ENCODE measurements around the gene DST.

The DST gene

DNA sequence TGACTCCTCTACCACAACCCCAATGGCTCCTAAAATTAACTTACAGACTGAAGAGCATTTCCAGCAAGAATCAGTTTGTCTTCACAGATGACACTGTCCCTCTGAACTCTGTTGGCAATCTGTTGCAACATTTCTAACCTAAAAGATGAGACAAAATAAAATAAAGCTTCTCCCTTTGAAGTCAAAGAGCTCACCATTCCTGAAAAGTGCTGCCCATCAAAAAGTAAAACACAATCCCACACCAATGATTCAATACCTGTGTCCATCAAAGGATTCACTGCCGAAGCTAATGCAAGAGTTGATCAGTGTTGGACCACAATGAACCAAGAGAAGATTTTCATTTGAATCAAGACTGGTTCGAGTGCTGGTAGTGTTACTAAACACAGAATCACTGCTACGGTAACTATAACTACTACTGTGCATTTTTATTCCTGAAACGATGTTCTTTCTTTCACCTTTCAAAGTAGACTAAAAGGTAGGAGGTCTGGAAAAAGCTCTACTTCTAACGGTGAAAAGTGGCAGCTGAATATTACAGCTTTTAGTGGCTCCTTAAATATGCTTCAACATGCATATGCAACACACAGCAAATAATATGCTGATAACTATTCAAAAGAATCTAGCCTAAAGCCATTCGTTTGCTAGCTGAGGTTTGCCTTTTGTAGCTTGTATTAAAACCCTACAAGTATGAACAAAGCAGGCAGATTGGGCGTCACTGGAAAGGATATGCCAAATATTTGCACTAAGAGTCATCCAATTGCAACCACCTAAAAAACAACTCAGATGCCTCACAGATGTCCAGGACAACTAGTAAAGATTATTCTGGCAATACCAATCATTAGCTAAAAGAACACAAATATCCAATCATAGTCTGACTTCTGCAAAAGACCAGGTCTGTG is at the start of gene DST:
Gene DST (minus strand): TSS at position 524 of the 896 bp plus-strand sequence.
- TF ChIP-seq, protein P1, sequence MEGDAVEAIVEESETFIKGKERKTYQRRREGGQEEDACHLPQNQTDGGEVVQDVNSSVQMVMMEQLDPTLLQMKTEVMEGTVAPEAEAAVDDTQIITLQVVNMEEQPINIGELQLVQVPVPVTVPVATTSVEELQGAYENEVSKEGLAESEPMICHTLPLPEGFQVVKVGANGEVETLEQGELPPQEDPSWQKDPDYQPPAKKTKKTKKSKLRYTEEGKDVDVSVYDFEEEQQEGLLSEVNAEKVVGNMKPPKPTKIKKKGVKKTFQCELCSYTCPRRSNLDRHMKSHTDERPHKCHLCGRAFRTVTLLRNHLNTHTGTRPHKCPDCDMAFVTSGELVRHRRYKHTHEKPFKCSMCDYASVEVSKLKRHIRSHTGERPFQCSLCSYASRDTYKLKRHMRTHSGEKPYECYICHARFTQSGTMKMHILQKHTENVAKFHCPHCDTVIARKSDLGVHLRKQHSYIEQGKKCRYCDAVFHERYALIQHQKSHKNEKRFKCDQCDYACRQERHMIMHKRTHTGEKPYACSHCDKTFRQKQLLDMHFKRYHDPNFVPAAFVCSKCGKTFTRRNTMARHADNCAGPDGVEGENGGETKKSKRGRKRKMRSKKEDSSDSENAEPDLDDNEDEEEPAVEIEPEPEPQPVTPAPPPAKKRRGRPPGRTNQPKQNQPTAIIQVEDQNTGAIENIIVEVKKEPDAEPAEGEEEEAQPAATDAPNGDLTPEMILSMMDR (conservative IDR thresholded peaks at IDR 0.05): no peak
- no peak within 1 kb of the TSS for H3K27ac ChIP-seq

DNA sequence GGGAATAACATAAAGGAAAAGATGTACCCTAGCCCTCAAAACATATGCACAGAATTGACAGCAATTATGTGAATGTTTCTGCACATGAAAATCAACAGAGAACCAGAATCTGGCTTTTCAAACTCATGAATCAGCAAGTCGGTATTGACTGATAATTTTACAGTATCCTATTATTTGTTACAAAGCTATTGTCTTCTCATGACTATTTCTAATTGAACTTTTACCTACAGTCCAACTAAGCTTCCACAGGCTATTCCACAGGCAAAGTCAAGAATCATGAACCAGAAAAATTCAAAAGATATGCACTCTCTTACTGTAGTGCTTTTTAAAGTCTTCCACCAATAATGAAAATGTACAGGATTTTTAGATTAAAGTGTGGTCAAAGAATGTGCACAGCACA is 49.1 kb upstream of the DST start:
- TF ChIP-seq, protein P1 (conservative IDR thresholded peaks at IDR 0.05): no peak
- peak overlapping the region; percentile 65; the same call in 1 of the 2 replicates for H3K27ac ChIP-seq

GRCh38 chr6:56691286-56691595 is 48.6 kb upstream of the DST start:
- TF ChIP-seq, protein P1 (conservative IDR thresholded peaks at IDR 0.05): no peak
- no peak overlapping the region for H3K27ac ChIP-seq

- H3K27ac ChIP-seq: no peak overlapping the region
- TF ChIP-seq, protein P1 (conservative IDR thresholded peaks at IDR 0.05): no peak
Observed at GRCh38 chr6:56690519-56691285, 48.0 kb upstream of the DST start.

GRCh38 chr6:56689663-56690062 is 47.0 kb upstream of the DST start:
- H3K27ac ChIP-seq: no peak overlapping the region
- TF ChIP-seq, protein P1 (conservative IDR thresholded peaks at IDR 0.05): no peak

DNA sequence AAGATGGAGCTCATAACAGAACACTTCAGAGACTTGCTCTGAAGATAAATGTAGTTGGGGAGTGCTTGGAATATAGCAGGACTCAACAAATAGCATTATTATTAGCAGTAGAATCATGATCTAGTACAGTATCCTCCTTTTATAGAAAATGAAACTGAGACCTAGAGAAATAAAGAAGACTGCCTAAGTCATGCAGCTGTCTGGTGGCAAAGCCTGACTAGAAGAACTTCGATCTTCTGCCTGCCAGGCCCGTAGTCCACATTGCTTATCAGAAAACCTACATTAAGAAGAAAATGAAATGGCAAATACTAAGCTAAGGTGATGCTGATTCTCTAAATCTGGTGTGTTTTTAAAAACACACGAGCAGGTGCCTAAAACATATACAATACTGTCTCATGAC is 46.4 kb upstream of the DST start:
- TF ChIP-seq, protein P1 (conservative IDR thresholded peaks at IDR 0.05): no peak
- no peak overlapping the region for H3K27ac ChIP-seq

DNA sequence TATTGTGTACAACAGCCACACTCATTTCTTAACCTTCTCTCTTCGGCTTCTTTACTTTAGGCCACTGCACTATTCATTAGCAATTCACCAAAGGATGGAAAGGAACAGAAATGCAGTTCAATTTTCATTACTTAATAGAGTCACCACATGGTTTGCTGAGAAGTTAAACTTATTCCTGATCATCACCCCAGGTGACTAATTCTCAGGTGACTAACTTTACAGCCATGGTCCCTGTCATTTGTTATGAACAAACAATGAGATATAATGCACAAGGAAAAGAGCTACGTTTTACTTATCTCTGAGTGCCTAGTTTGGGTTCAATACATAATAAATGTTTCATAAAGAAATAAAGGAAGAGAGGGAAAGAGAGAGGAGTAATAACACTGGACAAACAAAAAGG is 45.8 kb upstream of the DST start:
- H3K27ac ChIP-seq: no peak overlapping the region
- TF ChIP-seq, protein P1 (conservative IDR thresholded peaks at IDR 0.05): no peak
